GM13976 (cell line): ENCODE measurements around the gene FAM222B.

Source experiments
- DNase-seq: peaks from one replicate; pipeline ENCODE4 v3.0.0; 2012; ENCODE audit warnings: low spot score
- CTCF ChIP-seq: IDR thresholded peaks from 2 replicates; pipeline ENCODE4 v1.5.1; 2012; ENCODE audit warnings: borderline replicate concordance, mild to moderate bottlenecking; ENCODE audit not compliant: insufficient read depth; ENCODE audit errors: extremely low read depth, missing control alignments, control extremely low read depth
- in situ Hi-C: fragments of 300-500 bp; cut with MboI; formaldehyde crosslinking; loops from one replicate; pipeline ENCODE4 v1.12.0; 2022; ENCODE audit warnings: low sequenced_read_pairs, mixed read lengths, inconsistent platforms; ENCODE audit not compliant: unreplicated experiment

Gene FAM222B

GRCh38 chr17:28763137-28763799 is 79.3 kb downstream of the FAM222B start:
- DNase-seq, result peak; percentile 68
- no peak for TF ChIP-seq CTCF
- in situ Hi-C loops, result no loop called here

DNA sequence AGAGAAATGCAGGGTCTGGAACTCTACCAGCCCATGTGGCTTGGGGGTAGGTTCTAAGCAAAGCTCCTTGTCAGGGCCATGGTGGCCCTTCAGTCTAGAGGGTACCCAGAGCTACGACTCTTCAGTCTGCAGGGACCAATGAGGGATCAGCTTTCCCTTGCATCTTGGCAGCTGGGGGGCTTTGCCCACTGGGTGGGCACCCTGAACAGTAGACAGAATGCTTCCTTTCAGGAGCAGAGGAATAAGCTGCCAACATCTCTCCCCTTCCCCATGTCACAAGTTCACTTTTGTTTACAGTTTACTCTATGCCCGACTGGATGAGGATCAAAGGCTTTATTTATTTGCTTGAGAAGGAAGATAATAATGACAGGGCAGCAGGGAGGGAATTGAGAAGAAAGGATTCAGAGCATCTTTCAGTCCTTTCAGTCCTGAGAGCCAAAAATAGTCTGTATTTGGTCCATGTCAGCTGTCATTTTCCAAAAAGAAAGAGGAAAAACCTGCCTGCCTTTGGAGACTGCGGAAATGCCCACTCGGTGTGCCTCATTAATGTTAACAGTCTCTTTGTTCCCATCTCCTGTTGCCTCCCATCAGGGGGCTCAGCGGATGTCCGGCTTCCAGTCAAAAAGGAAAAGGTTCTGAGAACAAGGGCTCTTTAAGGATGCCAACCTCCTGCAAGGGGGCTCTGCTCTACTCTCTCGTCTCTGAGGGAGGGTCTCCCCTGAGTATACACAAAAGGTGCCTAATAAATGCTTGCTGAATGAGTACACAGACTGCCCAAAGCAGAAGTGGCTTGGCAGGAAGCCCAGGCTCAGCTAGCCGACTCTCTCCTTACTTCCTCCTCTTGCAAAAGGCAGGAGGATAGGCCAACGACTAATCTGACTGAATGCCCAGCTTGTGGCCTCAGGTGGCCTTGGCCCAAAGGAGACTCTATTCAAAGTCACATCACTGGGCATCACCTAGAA is 81.7 kb downstream of the FAM222B start:
- in situ Hi-C loops, result no loop called here
- no peak for DNase-seq
- TF ChIP-seq CTCF, result no peak

DNA sequence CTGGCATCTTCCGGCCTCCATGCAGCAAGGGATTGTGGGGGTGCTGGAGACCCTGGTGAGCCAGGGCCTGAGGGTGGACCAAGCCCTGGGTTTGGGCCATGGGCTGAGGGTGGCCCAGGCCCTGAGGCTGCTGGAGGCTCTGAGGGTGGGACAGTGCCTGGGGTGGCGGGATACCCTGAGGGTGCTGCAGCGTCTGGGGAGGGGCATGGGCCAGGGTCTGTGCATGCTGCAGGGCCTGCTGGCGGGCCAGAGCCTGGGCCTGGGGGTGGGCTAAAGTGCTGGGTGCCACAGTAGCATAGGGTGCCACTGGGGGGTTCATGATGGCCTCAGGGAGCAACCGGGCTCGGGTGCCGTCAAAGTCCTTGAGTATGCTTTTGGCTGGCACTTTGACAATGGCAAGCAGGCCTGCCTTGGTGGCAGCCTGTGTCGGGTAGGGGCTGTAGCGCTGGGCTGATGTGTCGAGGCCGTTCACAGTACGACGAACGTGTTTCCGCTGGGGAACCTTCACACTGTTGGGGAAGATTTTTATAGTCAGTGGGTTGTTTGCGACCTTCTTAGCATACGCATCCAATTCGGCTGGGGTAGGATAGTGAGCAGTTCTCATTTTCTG is 83.2 kb downstream of the FAM222B start:
- in situ Hi-C loops, result no loop called here
- no peak for DNase-seq
- no peak for TF ChIP-seq CTCF

DNA sequence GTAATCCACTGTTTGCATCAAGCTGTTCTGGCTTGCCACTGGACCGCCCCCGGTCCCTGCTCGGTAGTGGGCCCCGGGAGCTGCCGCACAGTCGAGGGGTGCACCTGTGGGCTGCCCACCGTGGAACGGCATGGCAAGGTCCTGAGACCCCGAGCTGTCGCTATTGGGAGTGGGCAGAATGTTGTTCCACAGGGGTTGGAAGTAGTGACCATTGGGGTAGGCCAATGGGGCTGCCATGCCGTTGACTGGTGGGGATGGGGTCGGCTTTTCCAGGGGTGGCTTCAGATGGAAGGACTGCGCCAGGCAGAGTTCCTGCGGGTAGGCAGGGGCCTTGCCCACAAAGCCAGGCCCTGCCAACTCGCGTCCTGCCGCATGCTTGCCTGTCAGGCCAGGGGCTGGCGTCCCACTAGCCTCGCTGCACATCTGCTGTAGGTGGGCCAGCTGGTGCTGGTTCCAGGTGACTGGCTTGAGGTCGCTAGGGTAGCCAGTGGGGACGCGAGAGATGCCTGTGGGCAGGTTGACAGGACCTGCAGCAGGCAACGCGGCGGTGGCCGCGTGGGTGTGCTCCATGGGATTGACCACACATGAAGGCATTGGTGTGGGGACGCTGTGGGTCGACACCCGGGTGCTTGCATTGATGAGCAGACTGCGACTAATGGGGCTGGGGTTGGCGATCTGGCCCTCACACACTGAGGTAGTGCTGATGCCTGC is 84.0 kb downstream of the FAM222B start:
- in situ Hi-C loops, result no loop called here
- TF ChIP-seq CTCF, result no peak
- DNase-seq, result no peak

DNA sequence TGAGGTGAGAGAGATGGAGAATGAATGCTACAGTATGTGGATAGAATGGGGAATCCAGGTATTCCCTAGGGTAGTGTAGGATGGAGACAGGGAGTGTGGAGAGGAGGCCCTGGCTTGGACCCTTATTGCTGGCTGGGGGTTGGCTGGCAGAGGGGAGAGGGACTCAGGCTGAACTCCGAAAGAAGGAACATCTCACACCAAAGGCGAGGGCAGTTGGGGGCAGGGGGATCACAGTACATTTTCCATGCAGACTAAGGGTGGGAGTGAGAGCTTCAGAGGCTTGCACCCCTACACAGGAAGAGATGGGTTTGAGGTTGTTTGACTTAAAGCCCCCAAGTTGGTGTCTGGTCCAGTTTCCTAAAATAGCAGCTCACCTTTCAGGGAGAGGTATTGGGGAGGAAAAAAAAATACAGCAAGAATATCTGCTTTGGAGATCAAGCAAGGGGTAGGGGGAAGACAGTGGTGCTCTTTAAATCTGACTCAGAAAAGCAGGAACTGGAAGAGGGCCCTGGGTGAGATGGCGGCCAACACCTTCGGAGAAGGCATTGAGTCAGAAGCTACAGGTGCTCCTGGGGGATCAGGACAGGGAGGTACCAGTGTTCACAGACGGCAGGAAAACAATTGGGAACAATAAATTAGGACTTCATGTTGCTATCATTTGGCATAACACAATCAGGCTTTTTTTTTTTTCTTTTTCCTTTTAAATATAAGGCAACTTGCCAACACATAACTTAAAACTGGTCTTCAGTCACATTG is 86.4 kb downstream of the FAM222B start:
- in situ Hi-C loops, result no loop called here
- no peak for TF ChIP-seq CTCF
- DNase-seq, result no peak

GRCh38 chr17:28755486-28755885 is 87.1 kb downstream of the FAM222B start:
- TF ChIP-seq CTCF, result no peak
- DNase-seq, result no peak
- in situ Hi-C loops, result no loop called here
